GM12878 (cell line): ENCODE measurements around the gene HIP1. TPM values are rescaled to one million over a fixed set of nuclear protein-coding genes. Genes with fewer than 3 reads are reported as not detected.

Experiments
- ATAC-seq: fragments of 200-7000 bp; cut with Tn5 transposase; 3 replicates; pipeline ENCODE4 v1.9.1; 2020; ENCODE audit warnings: mild to moderate bottlenecking, moderate library complexity
- BruUV-seq: library from RNA; stranded (reverse); fragments of 400-500 nt; replicated peaks from 2 replicates; lab custom pipeline; 2021; lab: Mats Ljungman, UMichigan
- CTCF ChIA-PET: fragments of 300-600 bp; sonication (Branson Sonifier 250); formaldehyde crosslinking; extraction: SDS; loops from one replicate; lab custom pipeline; 2021; ENCODE audit warnings: inconsistent platforms; lab: Yijun Ruan, JAX
- POLR2A ChIA-PET: fragments of 350-600 bp; formaldehyde crosslinking; extraction: SDS; loops from one replicate; lab custom pipeline; 2021; ENCODE audit warnings: inconsistent platforms; lab: Charles Lee
- RAD21 ChIA-PET: fragments of 300-600 bp; sonication (Branson Sonifier 250); formaldehyde crosslinking; loops from one replicate; lab custom pipeline; 2023; ENCODE audit warnings: antibody characterized with exemption; ENCODE audit not compliant: unreplicated experiment; lab: Charles Lee
- SMC1A ChIA-PET: fragments of 300-600 bp; sonication (Branson Sonifier 250); formaldehyde crosslinking; loops from one replicate; lab custom pipeline; 2023; ENCODE audit not compliant: unreplicated experiment, uncharacterized antibody; lab: Charles Lee
- DNase-seq: peaks from one replicate; pipeline ENCODE4 v3.0.0-alpha.2; 2011; ENCODE audit warnings: low read depth, low spot score
- FAIRE-seq: peaks from 3 replicates; lab custom pipeline; 2011; peaks lifted over from hg19 to GRCh38; lab: Jason Lieb, UNC
- H2AFZ ChIP-seq: 2 replicates; pipeline ENCODE4 v1.6.0; 2011; ENCODE audit warnings: low read depth, low read length, control low read depth; ENCODE audit not compliant: control insufficient read depth
- H3K27ac ChIP-seq: 2 replicates; pipeline ENCODE4 v1.5.1; 2011; ENCODE audit warnings: control low read depth; ENCODE audit not compliant: control insufficient read depth, insufficient read depth
- H3K27me3 ChIP-seq, 2 experiments: replicated peaks in 1 of 2; 2 replicates each; pipeline versions ENCODE4 v1.6.0 to v1.6.1; 2011; ENCODE audit warnings: low read length in 1 of 2; ENCODE audit not compliant: control insufficient read depth in 2 of 2, insufficient read depth in 2 of 2
- H3K36me3 ChIP-seq, 2 experiments: 2 replicates each; pipeline ENCODE4 v1.5.1; 2011; ENCODE audit warnings: low read length in 1 of 2; ENCODE audit not compliant: control insufficient read depth in 2 of 2, insufficient read depth in 2 of 2
- H3K4me1 ChIP-seq: 2 replicates; pipeline ENCODE4 v1.6.1; 2011; ENCODE audit warnings: mild to moderate bottlenecking, low read length, moderate library complexity, mixed read lengths; ENCODE audit not compliant: control insufficient read depth, insufficient read depth
- H3K4me2 ChIP-seq: 2 replicates; pipeline ENCODE4 v1.6.0; 2011; ENCODE audit warnings: control low read depth; ENCODE audit not compliant: control insufficient read depth, insufficient read depth
- H3K4me3 ChIP-seq: fragments of 200-600 bp; sonication (generic); 2 replicates; pipeline ENCODE4 v1.5.1; 2016
- H3K79me2 ChIP-seq: 2 replicates; pipeline ENCODE4 v1.6.0; 2011; ENCODE audit warnings: low read length; ENCODE audit not compliant: control insufficient read depth, insufficient read depth
- H3K9ac ChIP-seq: 2 replicates; pipeline ENCODE4 v1.8.0; 2011; ENCODE audit warnings: low read length, control low read depth, mixed read lengths; ENCODE audit not compliant: control insufficient read depth, insufficient read depth
- H3K9me3 ChIP-seq: replicated peaks from 3 replicates; pipeline ENCODE4 v1.5.1; 2011; ENCODE audit warnings: mild to moderate bottlenecking, low read length; ENCODE audit not compliant: control insufficient read depth, insufficient read depth
- H4K20me1 ChIP-seq: 2 replicates; pipeline ENCODE4 v1.6.0; 2011; ENCODE audit not compliant: control insufficient read depth, insufficient read depth
- BCL11A ChIP-seq: IDR thresholded peaks from 2 replicates; pipeline ENCODE4 v1.6.1; 2011; ENCODE audit warnings: low read depth, low read length
- CEBPB ChIP-seq, 2 experiments: fragments of 150-350 bp in 1 of 2; IDR thresholded peaks; 2 replicates each; pipeline ENCODE4 v1.6.1; 2012 to 2014; ENCODE audit warnings: low read depth in 2 of 2, low read length in 2 of 2, borderline replicate concordance in 1 of 2, inconsistent platforms in 1 of 2
- CREM ChIP-seq: IDR thresholded peaks from 2 replicates; pipeline ENCODE4 v1.6.1; 2014; ENCODE audit warnings: antibody characterized with exemption, low read depth
- IKZF1 ChIP-seq: fragments of 450-650 bp; conservative IDR thresholded peaks from 2 replicates; pipeline ENCODE4 v1.6.1; 2017; ENCODE audit warnings: antibody characterized with exemption, mild to moderate bottlenecking
- JUNB ChIP-seq: IDR thresholded peaks from 2 replicates; pipeline ENCODE4 v1.6.1; 2016; ENCODE audit warnings: antibody characterized with exemption, mild to moderate bottlenecking
- MEF2A ChIP-seq: IDR thresholded peaks from 2 replicates; pipeline ENCODE4 v1.6.1; 2011; ENCODE audit warnings: low read depth, mild to moderate bottlenecking, low read length, moderate library complexity; ENCODE audit not compliant: insufficient read depth
- MEF2B ChIP-seq: fragments of 450-650 bp; IDR thresholded peaks from 2 replicates; pipeline ENCODE4 v1.6.1; 2018; ENCODE audit warnings: mild to moderate bottlenecking, moderate library complexity; ENCODE audit not compliant: partially characterized antibody, poor library complexity, severe bottlenecking
- NBN ChIP-seq: fragments of 450-650 bp; IDR thresholded peaks from 2 replicates; pipeline ENCODE4 v1.6.1; 2016
- NFIC ChIP-seq: IDR thresholded peaks from 2 replicates; pipeline ENCODE4 v1.6.1; 2012; ENCODE audit warnings: low read depth, mild to moderate bottlenecking, inconsistent platforms, low read length, moderate library complexity
- NR2F1 ChIP-seq: fragments of 450-650 bp; conservative IDR thresholded peaks from 2 replicates; pipeline ENCODE4 v1.6.1; 2017; ENCODE audit warnings: mild to moderate bottlenecking
- PAX5 ChIP-seq: IDR thresholded peaks from 2 replicates; pipeline ENCODE4 v1.6.1; 2011; ENCODE audit warnings: low read depth, low read length, borderline replicate concordance
- POLR2AphosphoS5 ChIP-seq: IDR thresholded peaks from 2 replicates; pipeline ENCODE4 v1.6.1; 2011; ENCODE audit warnings: mild to moderate bottlenecking, low read length, inconsistent platforms
- RUNX3 ChIP-seq: IDR thresholded peaks from 2 replicates; pipeline ENCODE4 v1.6.1; 2012; ENCODE audit warnings: low read length, inconsistent platforms
- SPI1 ChIP-seq: IDR thresholded peaks from 2 replicates; pipeline ENCODE4 v1.6.1; 2011; ENCODE audit warnings: low read depth, mild to moderate bottlenecking, low read length, moderate library complexity, borderline replicate concordance; ENCODE audit not compliant: insufficient read depth
- SRF ChIP-seq, 2 experiments: IDR thresholded peaks; 2 replicates each; pipeline ENCODE4 v1.6.1; 2011; ENCODE audit warnings: low read depth in 2 of 2, low read length in 2 of 2, mild to moderate bottlenecking in 1 of 2, moderate library complexity in 1 of 2
- ZBED1 ChIP-seq: IDR thresholded peaks from 2 replicates; pipeline ENCODE4 v1.6.1; 2016; ENCODE audit warnings: borderline replicate concordance
- WGBS: methylation state at CpG from one replicate; pipeline ENCODE4 v1.1.6; 2016; ENCODE audit warnings: low lambda C conversion rate; ENCODE audit not compliant: insufficient replicate concordance, insufficient coverage; ENCODE audit errors: missing lambda C conversion rate; 5-methylcytosine and 5-hydroxymethylcytosine counted together
- in situ Hi-C: fragments of 300-500 bp; cut with MboI; formaldehyde crosslinking; loops from 9 replicates; pipeline ENCODE4 v1.14.3; 2018; ENCODE audit warnings: mixed read lengths
- intact Hi-C: fragments of 100-400 bp; cut with micrococcal nuclease; formaldehyde crosslinking; loops from one replicate; pipeline ENCODE4 v1.14.2; 2022; ENCODE audit not compliant: unreplicated experiment
- polyA plus RNA-seq, 11 experiments: library from polyadenylated mRNA; depleted of rRNA in 4 of 11; unstranded in 6 of 11; stranded (reverse) in 5 of 11; fragments of >200 nt; fragmentation: Nextera tagmentation in 4 of 11; fragmentation: Illumina TruSeq in 1 of 11; extraction: Ambion mirVana in 4 of 11; extraction: Trizol in 1 of 11; gene quantifications; 1 replicate in 1 of 11; 2 replicates in 10 of 11; pipeline versions ENCODE4 v1.2.1 to v1.2.3, GENCODE V29; 2011 to 2016; ENCODE audit warnings: inconsistent platforms in 2 of 11, missing spikeins in 2 of 11, low read depth in 1 of 11
- total RNA-seq, 4 experiments: library from RNA; depleted of rRNA in 3 of 4; stranded (reverse); fragments of >200 nt in 3 of 4; fragmentation: Illumina TruSeq in 1 of 4; extraction: Trizol in 1 of 4; gene quantifications; 2 replicates each; pipeline versions ENCODE4 v1.2.1 to v1.2.3, GENCODE V29; 2013 to 2021
- TF ChIP-seq, protein P1 (sequence below): IDR thresholded peaks from 2 replicates; pipeline ENCODE4 v1.6.1; 2011; ENCODE audit warnings: borderline replicate concordance, low read depth, mild to moderate bottlenecking, moderate library complexity, mixed read lengths, low read length; ENCODE audit not compliant: insufficient read depth; ENCODE audit errors: extremely low read length
- TF ChIP-seq, protein P2 (sequence below): fragments of 450-650 bp; IDR thresholded peaks from 2 replicates; pipeline ENCODE4 v1.6.1; 2017; ENCODE audit warnings: mild to moderate bottlenecking, moderate library complexity

Gene HIP1
- total and polyA plus RNA-seq, 10 of the 15 experiments (the other 5 are each of a cell fraction or from before 2014, with no cell fraction given), result 1.2 to 9.7 (median 3.2) TPM

DNA sequence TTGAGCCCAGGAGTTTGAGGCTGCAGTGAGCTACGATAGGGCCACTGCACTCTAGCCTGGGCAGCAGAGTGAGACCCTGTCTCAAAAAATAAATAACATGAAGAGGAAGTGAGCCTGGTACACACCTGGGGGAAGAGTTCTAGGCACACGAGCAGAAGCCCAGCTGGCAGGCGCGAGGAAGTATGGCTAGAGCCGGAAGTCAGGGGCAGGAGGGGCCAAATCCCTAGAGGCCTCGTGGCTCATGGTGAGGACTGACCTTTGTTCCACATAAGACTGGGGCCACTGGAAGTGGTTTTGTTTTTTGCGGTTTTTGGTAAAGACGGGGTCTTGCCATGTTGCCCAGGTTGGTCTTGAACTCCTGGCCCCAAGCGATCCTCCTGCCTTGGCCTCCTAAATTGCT lies 117.6 kb downstream of the HIP1 start (continued):
- no peak for TF ChIP-seq NBN
- TF ChIP-seq, protein P1, sequence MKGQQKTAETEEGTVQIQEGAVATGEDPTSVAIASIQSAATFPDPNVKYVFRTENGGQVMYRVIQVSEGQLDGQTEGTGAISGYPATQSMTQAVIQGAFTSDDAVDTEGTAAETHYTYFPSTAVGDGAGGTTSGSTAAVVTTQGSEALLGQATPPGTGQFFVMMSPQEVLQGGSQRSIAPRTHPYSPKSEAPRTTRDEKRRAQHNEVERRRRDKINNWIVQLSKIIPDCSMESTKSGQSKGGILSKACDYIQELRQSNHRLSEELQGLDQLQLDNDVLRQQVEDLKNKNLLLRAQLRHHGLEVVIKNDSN, result no peak
- TF ChIP-seq IKZF1, result 0 out of 2 replicates have a peak, but pooled peaks have one; percentile 24

DNA sequence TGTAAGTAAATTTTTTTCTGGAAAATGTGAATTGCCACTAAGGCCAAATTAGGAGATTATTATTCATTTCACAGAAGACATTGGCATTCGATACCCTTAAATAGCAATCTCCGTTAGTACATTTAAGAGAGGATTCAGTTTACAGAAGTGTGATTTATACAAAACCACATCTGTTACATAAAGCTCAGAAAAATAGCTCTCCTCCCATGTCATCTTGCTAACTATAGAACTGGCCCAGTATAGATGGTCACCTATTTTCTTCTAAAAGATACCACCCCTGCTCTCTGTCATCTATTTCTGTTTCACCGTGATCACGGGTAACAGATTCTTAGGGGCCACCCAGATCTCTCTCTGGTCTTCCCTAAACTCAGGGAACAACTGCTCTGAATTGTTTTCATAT lies 119.1 kb downstream of the HIP1 start:
- H3K9me3 ChIP-seq, result no peaks in the 10 kb centered on the region; the same call in 2 of the 3 replicates
- 89% methylated on average over 4 of the region's 4 CpGs for WGBS
- BruUV-seq, result no TSS peak
- H3K4me1 ChIP-seq, result peaks cover 26% of the 10 kb centered on the region
- no peak overlapping the region for H2AFZ ChIP-seq
- no peak for DNase-seq
- POLR2A ChIA-PET, result no interaction called here
- RAD21 ChIA-PET, result interaction anchor here (0.6 to 1.0 kb wide), 2 partner anchors 44 to 143 kb away, joined by 3 read pairs; no protein-coding TSS in a partner anchor
- H3K9ac ChIP-seq, result no peak overlapping the region
- CTCF ChIA-PET, result interaction anchor here (0.9 kb wide), 1 partner anchor 143 kb away, joined by 3 read pairs; no protein-coding TSS in a partner anchor
- intact Hi-C loops, result no loop called here
- no peak overlapping the region for H3K4me2 ChIP-seq
- no peaks in the 10 kb centered on the region for H3K79me2 ChIP-seq
- no peak overlapping the region for H3K27ac ChIP-seq
- no peak for TF ChIP-seq BCL11A
- TF ChIP-seq CREM, result 0 out of 2 replicates have a peak, but pooled peaks have one; percentile 24
- peak; percentile 71 for TF ChIP-seq RUNX3
- TF ChIP-seq SRF (IDR thresholded peaks at IDR 0.05; ENCODE audit: low read depth in 2 of 2, low read length in 2 of 2), result peak in 1 of 2 experiments; percentile 46; a peak in 1 of 4 replicates
- TF ChIP-seq NFIC, result peak; percentile 60; the same call in 1 of the 2 replicates
- peak; percentile 41 for TF ChIP-seq JUNB
- TF ChIP-seq PAX5, result no peak
- TF ChIP-seq, protein P2, sequence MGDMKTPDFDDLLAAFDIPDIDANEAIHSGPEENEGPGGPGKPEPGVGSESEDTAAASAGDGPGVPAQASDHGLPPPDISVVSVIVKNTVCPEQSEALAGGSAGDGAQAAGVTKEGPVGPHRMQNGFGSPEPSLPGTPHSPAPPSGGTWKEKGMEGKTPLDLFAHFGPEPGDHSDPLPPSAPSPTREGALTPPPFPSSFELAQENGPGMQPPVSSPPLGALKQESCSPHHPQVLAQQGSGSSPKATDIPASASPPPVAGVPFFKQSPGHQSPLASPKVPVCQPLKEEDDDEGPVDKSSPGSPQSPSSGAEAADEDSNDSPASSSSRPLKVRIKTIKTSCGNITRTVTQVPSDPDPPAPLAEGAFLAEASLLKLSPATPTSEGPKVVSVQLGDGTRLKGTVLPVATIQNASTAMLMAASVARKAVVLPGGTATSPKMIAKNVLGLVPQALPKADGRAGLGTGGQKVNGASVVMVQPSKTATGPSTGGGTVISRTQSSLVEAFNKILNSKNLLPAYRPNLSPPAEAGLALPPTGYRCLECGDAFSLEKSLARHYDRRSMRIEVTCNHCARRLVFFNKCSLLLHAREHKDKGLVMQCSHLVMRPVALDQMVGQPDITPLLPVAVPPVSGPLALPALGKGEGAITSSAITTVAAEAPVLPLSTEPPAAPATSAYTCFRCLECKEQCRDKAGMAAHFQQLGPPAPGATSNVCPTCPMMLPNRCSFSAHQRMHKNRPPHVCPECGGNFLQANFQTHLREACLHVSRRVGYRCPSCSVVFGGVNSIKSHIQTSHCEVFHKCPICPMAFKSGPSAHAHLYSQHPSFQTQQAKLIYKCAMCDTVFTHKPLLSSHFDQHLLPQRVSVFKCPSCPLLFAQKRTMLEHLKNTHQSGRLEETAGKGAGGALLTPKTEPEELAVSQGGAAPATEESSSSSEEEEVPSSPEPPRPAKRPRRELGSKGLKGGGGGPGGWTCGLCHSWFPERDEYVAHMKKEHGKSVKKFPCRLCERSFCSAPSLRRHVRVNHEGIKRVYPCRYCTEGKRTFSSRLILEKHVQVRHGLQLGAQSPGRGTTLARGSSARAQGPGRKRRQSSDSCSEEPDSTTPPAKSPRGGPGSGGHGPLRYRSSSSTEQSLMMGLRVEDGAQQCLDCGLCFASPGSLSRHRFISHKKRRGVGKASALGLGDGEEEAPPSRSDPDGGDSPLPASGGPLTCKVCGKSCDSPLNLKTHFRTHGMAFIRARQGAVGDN, result no peak
- TF ChIP-seq SPI1, result peak; percentile 31; the same call in 1 of the 2 replicates
- TF ChIP-seq CEBPB (IDR thresholded peaks at IDR 0.05; ENCODE audit: borderline replicate concordance in 1 of 2, low read depth in 2 of 2, low read length in 2 of 2), result peak in 1 of 2 experiments; percentile 39; a peak in 1 of 4 replicates
- TF ChIP-seq NR2F1, result no peak
- 0 out of 2 replicates have a peak, but pooled peaks have one; percentile 34 for TF ChIP-seq ZBED1
- TF ChIP-seq POLR2AphosphoS5, result no peak
- TF ChIP-seq MEF2B, result peak; percentile 60
- TF ChIP-seq MEF2A, result 0 out of 2 replicates have a peak, but pooled peaks have one; percentile 60
- TF ChIP-seq, all 136 proteins: peak for 10
- Histone ChIP-seq H3K36me3 (no peaks in the 10 kb centered on the region), H3K27me3 (no peaks in the 10 kb centered on the region), H4K20me1 (no peaks in the 10 kb centered on the region), H3K4me3 (no peak overlapping the region)
- ATAC-seq (peak; percentile 51), FAIRE-seq (no peak)
- SMC1A ChIA-PET, result interaction anchor here (0.7 to 1.1 kb wide), 2 partner anchors 13 to 43 kb away, joined by 3 read pairs; no protein-coding TSS in a partner anchor
- in situ Hi-C loops, result no loop called here
